Hypothalamus (tissue), 51 donors: ENCODE data around the gene AIP.

ENCODE experiments used
- DNase-seq, 51 donors: peaks; one replicate each; lab custom pipeline; 2025; lab: John Stamatoyannopoulos, UW

AIP gene

DNA sequence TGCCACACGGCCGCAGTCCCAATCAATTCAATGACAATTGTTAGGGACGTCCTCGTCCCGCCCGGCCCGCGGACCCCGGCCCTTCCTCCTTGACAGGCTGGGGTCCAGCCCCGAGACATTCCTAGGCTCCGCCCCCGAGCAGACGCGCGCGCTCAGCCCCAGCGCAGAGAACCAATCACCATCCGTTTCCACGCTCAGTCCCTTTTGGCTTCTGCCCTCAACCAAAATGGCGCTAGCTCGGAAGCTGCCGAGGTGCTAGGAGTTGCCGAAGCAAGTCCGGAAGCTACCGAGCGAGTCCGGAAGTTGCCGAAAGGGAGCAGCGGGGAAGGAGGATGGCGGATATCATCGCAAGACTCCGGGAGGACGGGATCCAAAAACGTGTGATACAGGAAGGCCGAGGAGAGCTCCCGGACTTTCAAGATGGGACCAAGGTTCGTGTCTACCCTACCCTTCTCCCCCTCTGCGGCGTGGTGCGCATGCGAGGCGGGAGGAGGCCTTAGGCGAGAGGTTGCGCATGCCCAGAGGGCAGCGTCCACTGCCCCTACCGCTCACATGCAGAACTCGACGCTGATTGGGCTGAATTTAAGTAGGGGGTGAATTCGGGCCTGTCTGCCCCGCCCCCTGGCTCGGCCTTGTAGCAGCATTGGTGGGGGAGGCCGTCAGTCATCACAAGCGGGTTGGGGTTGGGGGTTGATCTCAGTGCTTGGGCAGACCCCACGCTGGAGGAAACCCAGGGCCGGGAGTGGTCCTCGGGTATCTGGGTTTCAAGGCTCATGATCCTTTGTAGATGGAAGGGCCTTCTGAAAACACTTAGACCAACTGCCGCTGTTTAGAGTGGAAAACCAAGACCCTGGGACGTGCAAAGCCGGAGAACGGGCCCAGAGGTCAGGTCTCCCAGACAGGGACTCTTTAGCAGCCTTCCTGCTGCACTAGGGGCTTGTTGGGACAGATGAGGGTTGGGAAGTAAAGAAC lies at the start of gene AIP:
AIP (plus strand) TSS at position 200 of the 972 bp plus-strand sequence; CDS start at position 333, 133 bp downstream.
- DNase-seq, result peak; percentile 81 to 100 (median 95)

DNA sequence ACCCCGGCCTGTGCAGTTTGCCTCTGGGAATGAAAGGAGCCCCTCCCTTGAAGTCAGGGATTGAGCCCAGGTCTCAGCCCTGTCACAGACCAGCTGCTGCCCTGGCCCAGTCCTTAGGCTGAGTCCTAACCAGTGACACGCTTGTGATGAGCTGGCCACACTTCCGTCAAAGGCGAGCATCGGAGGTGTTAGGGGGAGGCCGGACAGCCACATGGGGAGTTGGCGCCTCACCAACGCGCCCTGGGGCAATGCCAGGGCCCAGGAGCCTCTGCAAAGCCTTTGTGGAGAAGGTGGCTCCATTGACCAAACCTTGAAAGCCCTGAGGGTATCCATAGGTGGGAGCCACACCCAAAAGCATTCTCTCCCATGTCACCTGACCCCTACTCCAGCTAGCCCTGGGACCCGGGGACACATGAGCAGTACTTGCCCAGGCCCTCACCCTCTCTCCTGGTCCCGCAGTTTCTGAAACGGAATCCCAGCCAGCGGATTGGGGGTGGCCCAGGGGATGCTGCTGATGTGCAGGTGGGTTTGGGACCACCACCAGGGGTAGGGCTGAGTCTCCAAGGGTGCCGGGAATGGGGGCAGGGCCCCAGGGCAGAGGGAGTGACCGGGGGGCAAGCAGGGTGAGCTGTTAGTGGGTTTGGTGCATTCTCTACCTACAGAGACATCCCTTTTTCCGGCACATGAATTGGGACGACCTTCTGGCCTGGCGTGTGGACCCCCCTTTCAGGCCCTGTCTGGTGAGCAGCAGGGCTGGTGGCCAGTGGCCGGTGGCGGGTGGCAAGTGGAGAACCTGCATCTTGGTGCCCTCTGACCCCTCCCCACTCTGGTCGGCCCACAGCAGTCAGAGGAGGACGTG lies 49.1 kb upstream of the AIP start:
- no peak for DNase-seq

DNA sequence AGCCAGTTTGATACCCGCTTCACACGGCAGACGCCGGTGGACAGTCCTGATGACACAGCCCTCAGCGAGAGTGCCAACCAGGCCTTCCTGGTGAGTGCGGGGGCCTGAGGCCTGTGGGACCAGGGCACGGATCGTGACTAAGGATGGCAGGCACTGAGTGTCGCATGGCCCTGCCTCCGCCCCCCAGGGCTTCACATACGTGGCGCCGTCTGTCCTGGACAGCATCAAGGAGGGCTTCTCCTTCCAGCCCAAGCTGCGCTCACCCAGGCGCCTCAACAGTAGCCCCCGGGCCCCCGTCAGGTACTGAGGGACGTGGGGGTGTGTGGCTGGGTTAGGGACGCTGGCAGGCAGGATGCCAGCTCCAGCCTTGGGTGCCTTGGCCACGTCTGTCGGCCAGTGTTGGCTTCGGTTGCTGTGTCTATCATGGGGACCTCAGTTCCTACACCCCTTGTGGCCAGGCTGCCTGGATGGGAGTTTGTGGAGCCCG lies 48.4 kb upstream of the AIP start:
- DNase-seq, result no peak

DNA sequence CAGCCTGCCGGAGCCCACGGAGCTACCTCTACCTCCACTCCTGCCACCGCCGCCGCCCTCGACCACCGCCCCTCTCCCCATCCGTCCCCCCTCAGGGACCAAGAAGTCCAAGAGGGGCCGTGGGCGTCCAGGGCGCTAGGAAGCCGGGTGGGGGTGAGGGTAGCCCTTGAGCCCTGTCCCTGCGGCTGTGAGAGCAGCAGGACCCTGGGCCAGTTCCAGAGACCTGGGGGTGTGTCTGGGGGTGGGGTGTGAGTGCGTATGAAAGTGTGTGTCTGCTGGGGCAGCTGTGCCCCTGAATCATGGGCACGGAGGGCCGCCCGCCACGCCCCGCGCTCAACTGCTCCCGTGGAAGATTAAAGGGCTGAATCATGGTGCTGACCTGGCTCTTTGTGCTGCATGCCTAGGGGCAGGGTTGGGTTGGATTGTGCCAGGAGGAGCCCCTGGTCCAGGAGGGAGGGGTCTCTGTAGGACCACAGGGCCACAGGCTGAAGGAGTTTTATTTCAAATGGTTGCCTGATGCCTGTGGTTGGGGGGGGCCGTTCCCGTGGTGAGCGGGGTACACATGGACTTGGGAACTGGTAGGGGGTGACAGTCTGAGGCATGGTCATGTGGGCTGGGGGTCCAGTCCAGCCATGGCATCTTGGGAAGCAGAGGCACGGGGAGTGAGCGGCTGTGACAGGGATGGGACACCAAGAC lies 47.6 kb upstream of the AIP start:
- DNase-seq, result no peak

DNA sequence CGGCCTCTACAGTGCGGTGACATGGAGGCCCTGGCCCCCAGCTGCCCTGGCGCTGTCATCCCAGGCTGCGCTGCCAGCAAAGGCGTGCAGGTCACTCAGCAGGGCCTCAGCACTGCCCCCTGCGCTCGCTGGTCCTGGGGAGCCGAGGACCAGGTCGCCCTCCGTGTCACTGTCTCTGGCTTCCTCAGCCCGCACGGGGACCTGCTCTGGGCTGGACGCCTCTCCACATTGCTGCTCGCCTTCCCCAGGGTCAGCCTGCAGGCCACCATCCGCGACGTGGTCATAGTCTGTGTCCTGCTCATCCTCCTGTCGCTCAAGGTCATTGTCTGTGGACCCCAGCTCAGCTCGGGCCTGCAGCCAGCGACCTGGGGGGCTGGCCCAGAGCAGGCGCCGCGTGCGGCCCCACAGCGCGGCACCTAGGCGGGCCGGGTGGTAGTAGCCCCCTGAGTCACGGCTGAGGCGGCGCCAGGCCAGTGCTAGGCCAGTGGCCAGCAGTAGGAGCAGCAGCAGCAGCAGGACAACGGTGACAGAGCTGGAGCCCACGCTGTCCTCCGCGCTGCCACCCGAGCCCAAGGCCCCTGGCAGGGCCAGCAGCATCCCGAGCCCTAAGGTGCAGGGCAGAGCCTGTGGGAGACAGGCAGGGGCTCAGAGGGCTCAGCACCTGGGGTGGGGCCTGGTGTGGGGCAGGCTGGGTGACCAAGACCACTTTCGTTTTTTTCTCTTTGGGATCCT lies 46.9 kb upstream of the AIP start:
- no peak for DNase-seq

DNA sequence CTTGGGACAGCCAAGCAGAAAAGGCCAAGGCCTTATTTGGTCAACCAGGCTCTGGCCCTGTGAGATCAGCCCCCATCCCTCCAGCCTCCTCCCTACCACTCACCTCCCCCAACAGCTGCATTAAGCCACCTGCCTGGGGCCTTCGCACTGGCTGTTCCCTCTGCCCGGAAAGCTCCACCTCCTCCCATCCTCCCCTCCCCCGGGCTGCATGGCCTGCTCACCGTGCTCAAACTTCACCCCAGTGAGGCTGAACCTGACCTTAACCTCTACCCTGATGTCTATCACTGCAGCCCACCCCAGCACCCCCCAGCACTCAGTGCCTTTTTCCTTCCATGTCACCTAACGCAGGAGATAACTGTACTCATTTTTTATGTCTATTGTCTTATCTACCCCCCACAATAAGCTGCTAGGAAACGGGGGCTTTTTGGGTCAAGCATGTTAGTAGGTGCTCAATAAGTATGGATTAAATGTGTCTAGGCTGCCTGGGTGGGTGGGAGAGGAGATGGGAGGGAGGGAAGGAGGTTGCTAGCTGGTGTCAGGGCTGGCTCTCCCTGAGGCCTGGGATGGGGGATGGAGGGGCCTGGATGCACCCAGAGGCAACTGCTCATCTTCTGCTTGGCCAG lies 46.3 kb upstream of the AIP start:
- no peak for DNase-seq

DNA sequence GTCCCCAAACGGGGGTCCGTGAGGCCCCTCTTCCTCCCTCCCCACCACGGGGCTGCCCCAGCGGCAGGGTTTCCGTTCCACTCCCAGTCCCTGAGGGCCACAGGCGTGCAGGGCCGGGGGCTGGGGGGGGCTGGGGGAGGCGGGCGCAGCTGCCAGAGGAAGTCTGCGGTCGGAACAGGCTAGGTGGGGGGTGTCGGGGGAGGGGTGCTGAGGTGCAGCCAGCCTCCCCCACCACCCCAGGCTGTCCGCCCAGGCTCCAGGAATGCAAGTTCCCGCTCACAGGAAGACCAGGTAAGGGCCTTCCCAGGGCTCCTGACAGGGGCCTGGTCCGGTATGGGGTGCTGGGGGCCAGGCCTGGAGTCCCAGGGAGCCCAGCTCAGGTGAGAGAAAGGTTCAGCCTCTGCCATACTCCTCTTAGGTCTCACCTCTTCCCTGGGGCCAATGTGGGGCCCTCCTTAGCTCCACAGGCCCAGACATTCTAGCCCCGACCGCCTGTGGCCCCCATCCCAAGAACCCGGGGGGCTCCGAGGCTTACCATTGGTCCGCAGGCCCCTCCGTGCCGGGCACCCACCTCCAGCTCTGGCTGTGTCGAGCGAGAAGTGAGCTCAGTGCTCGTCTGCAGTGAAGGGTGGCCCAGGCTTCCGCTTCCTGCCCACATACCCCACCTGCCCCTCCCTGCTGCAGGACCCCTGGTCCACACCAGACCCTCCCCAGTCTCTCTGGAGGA lies 45.6 kb upstream of the AIP start, which contains the start of gene PTPRCAP:
PTPRCAP (minus strand) TSS at position 601 of the 727 bp plus-strand sequence; CDS start at position 538, 63 bp downstream.
- no peak for DNase-seq

DNA sequence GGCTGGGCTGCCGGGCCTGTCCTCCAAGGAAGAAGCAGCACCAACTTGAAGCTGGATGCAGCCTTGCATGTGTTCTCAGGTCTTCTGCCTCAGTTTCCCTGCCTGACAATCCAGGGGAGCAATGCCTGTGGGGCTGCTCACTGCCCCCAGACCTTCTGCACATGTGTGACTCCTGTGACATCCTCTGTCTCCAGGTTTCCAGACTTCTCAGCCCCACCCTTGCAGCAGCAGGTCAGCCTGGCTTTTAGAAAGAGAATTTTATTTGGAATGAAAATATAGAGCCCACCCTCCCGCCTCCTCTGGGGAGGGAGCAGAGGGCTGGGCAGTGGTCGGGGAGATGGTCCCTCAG lies 45.0 kb upstream of the AIP start:
- no peak for DNase-seq

DNA sequence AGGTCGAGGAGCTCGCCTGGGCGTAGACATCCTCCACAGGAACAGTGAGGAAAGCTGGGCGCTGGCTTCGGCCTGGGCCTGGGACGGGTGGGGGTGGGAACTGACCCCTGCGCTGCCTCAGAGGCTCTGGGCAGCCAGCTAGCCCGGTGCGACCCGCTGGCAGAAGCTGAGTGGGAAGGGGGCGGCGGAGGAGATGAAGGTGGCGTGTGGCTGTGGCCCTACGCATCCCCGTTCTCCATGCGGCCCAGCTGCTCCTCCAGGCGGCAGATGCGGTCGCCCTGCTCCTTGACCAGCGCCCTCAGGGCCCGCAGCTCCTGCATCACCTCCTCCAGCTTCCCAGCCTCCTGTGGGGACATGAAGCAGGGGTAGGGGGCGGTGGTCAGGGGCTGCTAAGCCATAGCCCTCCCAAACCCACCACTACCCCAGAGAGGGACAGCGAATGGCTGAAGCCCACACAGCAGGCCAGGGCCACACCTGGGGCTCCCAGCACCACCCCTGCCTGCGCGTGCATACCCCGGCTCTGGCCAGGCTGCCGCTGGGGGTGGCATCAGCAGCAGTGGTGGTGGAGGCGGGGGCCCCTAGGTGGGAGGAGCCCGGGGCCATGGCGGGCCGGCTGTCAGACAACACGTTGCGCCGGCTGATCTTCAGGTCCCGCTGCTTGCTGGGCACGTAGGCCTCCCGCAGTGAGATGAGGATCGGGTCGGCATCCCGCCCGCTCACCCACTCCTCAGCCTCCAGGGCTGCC lies 44.5 kb upstream of the AIP start:
- DNase-seq, result no peak

DNA sequence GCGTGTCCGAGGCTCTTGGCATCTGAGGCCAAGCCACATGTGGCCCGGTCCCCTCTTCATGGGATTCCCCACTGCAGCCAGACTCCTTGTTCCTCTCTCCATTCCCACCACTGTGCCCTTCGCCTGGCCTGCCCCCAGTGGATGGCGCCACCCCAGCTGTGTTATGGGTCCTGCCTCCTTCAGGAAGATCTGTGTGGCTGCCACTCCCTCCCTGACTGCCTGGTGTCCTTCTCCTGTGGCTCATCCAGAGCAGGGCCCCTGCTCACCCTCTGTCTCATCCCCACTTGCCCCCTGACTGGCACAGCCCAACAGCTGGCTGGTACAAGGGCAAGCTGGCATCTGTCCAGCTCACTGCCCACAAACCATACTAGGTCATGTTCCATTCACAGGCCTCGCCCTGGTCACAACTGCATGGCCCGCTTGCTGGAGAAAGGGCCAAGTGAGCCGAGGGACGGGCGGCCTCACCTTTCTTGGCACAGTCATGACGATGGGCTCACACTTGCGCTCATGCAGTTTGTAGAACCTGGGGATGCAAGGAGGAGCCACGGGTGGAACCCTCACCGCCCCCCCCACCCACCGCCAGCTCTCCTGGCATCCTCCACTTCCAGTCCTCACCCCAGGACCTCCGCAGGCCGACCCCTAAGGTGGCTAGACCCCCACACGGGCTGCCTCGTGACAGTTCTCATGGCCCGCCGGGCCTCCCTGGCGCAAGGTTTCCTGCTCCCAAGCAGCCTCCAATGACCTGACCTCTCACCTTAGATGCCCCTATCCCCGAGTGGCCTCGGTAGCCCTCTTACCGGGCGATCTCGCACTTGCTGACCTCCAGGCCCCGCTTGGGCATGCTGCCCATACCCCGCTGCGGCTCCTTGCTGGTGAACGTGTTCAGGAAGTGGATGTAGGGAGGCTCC lies 43.3 kb upstream of the AIP start:
- peak in 5 of 51 donors; percentile 21 to 52 (median 45) for DNase-seq

DNA sequence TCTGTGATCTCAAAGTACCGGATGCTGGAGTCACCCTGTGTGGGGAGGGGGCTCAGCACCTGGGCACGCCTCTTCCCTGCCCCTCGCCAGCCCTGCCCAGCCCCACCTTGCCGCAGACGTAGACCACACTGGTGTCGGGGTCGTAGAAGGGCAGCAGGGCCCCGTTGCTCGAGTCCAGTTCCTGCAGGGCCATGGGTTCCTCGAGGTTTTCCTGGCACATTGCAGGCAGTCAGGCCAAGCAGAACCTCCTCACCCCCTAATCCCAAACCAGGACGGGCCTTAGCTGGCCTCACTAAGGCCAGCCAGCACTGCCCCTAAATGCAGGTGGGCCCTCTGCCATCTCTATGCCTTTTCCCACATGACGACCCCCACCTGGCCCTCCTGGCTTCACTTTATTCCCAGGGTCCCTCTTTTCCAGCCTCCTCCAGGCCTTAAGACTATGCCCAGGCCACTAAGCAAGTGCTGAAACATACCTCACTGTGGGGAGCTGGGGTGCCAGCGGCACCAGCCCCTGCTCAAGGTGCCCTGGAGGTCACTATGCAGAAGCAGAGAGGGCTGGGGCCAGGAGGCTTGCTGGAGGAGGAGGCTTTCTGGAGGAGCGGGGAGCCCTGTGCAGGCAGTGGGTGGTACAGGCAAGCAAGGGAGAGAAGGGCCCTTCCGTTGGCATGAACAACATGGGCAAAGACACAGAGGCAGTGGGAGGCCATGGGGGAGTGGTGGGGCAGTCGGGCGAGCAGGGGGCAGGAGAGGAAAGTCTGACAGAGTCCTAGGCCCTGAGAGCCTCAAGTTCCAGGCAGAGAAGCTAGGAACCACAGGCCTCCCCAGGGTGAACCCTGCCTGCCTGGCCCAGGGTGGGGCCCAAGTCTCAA lies 42.4 kb upstream of the AIP start:
- no peak for DNase-seq

DNA sequence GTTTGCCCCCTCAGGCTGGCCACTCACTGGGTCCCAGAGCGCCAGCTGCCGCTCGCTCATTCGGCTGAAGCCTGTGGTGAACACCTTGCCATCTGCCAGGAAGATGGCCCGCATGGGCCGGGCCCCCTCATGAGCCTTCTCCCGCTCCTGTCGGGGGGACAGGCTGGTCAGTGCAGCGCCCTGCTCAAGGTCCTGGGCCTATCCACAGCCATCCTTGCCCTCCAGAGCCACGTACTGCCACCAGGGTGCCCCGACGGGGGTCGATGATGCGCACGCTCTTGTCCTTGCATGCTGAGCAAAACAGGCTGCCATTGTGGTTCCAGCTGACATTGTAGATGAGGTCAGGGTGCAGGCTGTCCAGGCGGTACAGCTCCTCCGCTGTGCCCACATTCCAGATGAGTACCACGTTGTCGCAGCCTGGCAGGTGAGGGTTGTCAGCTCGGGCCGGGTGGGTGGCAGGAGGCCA lies 41.7 kb upstream of the AIP start:
- no peak for DNase-seq

DNA sequence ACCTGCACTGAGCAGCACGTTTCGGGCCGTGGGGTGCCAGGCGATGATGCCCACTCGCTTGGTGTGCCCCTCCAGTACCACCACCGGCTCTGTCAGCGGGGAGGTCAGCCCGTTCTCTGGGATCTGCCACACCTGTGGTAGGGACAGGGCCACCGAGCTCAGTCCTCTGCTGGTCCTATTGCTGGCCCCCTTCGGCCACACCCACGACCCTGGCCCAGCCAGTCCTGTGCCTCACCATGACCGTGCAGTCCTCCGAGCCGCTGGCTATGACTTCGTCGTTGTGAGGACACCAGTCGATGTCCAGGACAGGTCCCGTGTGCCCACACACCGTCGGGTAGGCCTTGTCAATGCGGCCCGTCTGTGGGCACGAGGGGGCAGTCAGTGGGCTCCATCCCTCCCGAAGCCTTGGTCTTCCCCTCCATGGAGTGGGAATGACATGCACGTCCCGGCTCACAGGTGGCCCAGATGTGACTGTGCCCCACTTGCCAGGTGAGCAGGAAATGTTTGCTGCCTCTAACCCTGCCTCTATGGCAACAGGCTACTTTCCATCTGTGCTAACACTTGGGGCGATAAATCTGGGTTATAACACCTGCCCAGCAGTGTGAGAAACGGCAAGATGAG lies 41.0 kb upstream of the AIP start:
- DNase-seq, result no peak

DNA sequence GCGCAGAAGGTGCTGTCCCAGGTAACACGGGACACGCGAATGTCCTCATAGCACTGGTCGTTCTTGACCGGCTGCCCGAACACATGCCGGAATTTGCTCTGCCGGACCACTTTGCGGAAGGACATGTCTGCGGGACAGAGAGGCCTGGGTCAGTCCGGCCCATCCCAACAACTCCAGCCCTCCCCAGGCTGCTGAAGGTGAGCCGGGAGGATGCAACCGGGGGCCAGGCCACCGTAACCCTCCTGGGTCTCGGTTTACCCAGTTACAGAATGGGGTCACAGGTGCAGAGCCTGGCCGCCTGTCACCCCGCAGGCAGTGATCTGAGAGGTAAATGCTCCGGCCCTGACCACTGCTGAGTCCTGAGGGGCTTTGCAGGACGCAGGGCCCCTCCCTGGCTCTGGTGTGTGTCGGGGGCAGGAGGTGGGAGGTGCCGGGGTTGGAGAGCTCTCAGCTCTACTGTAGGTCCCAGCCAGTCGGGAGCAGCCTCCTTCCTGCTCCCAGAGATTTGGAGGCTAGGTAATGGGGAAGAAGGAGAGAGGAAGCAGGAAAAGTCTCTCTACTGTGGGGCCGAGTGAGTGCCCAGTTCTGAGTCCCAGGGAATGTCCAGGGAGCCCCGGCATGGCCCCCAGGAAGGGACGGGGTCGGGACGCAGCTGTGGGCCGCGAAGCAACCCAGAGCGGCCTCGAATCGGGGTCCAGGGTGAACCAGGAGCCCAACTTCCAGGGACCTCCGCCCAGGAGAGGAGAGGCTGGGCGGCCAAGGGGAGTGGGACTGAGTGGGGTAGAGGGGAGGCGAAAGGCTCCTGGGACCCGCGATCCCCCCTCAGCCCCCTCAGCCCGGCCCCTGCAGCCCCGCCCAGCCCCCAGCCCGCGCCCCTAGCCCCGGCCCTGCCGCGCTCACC lies 40.1 kb upstream of the AIP start:
- no peak for DNase-seq
